Esophagus muscularis mucosa (tissue), 4 donors: ENCODE results near the gene MT1E. TPM values are rescaled to one million over a fixed set of nuclear protein-coding genes. Genes with fewer than 3 reads are reported as not detected.

Experiments
- DNase-seq: peaks from one replicate; pipeline ENCODE4 v3.0.0-alpha.2; 2017; ENCODE audit errors: extremely low spot score
- H3K27ac ChIP-seq, 4 donors: fragments of 200-600 bp; sonication (generic); replicated peaks in 1 of 4; 1 replicate in 3 of 4; 2 replicates in 1 of 4; pipeline ENCODE4 v1.5.1; 2016 to 2019; ENCODE audit warnings: mild to moderate bottlenecking in 1 of 4
- H3K27me3 ChIP-seq, 4 donors: fragments of 200-600 bp; sonication (generic); one replicate each; pipeline versions ENCODE4 v1.5.1 to v1.6.0; 2016 to 2019
- H3K36me3 ChIP-seq, 4 donors: fragments of 200-600 bp; sonication (generic); one replicate each; pipeline ENCODE4 v1.5.1; 2016 to 2019
- H3K4me1 ChIP-seq, 4 donors: fragments of 200-600 bp; sonication (generic); one replicate each; pipeline ENCODE4 v1.5.1; 2016 to 2019
- H3K4me3 ChIP-seq, 4 donors: fragments of 200-600 bp; sonication (generic); 1 replicate in 2 of 4; 2 replicates in 2 of 4; pipeline ENCODE4 v1.5.1; 2016 to 2019; ENCODE audit warnings: mild to moderate bottlenecking in 4 of 4, moderate library complexity in 1 of 4
- H3K9me3 ChIP-seq, 4 donors: fragments of 200-600 bp; sonication (generic); 1 replicate in 3 of 4; 2 replicates in 1 of 4; pipeline ENCODE4 v1.5.1; 2016 to 2019
- EP300 ChIP-seq: sonication (generic); formaldehyde crosslinking; IDR thresholded peaks from one replicate; pipeline ENCODE4 v1.6.1; 2017; ENCODE audit warnings: antibody characterized with exemption
- POLR2A ChIP-seq: fragments of 450-650 bp; IDR thresholded peaks from one replicate; pipeline ENCODE4 v1.6.1; 2017; ENCODE audit warnings: antibody characterized with exemption, moderate library complexity, mild to moderate bottlenecking, low read depth
- POLR2AphosphoS5 ChIP-seq, 2 donors: sonication (generic); formaldehyde crosslinking; IDR thresholded peaks; one replicate each; pipeline ENCODE4 v1.6.1; 2017; ENCODE audit warnings: antibody characterized with exemption in 2 of 2
- WGBS: methylation state at CpG from one replicate; pipeline ENCODE4 v1.1.5; 2018; 5-methylcytosine and 5-hydroxymethylcytosine counted together
- intact Hi-C: fragments of 100-400 bp; cut with DNase I; formaldehyde crosslinking; loops from one replicate; pipeline ENCODE4 v1.15.1; 2023
- total RNA-seq, 4 donors: library from RNA; depleted of rRNA; stranded (reverse); fragments of >200 nt; gene quantifications; one replicate each; pipeline versions ENCODE4 v1.1.0 to v1.2.1, GENCODE V29; 2016
- TF ChIP-seq, protein P1 (sequence below), 3 experiments: fragments of 200-600 bp in 2 of 3; fragments of 450-650 bp in 1 of 3; sonication (generic) in 2 of 3; IDR thresholded peaks; one replicate each; pipeline ENCODE4 v1.5.1; 2017 to 2019; ENCODE audit warnings: antibody characterized with exemption in 3 of 3, mild to moderate bottlenecking in 2 of 3, moderate library complexity in 1 of 3

The MT1E gene
- total RNA-seq, 4 donors from 2014 or later: 57.7 to 428 (median 146) TPM

GRCh38 chr16:56583351-56584168 lies 42.0 kb upstream of the MT1E start:
- TF ChIP-seq POLR2A (no peak), EP300 (no peak), POLR2AphosphoS5 (IDR thresholded peaks at IDR 0.05) (no peak)
- TF ChIP-seq, protein P1, sequence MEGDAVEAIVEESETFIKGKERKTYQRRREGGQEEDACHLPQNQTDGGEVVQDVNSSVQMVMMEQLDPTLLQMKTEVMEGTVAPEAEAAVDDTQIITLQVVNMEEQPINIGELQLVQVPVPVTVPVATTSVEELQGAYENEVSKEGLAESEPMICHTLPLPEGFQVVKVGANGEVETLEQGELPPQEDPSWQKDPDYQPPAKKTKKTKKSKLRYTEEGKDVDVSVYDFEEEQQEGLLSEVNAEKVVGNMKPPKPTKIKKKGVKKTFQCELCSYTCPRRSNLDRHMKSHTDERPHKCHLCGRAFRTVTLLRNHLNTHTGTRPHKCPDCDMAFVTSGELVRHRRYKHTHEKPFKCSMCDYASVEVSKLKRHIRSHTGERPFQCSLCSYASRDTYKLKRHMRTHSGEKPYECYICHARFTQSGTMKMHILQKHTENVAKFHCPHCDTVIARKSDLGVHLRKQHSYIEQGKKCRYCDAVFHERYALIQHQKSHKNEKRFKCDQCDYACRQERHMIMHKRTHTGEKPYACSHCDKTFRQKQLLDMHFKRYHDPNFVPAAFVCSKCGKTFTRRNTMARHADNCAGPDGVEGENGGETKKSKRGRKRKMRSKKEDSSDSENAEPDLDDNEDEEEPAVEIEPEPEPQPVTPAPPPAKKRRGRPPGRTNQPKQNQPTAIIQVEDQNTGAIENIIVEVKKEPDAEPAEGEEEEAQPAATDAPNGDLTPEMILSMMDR (IDR thresholded peaks at IDR 0.05): no peak
- no peak overlapping the region for H3K27ac ChIP-seq
- H3K27me3 ChIP-seq: peaks cover 0 to 20% (median 0%) of the 10 kb centered on the region in 4 donors
- H3K9me3 ChIP-seq: no peaks in the 10 kb centered on the region
- 77% methylated on average over 11 of the region's 11 CpGs for WGBS
- no peak for DNase-seq
- H3K4me3 ChIP-seq: no peak overlapping the region
- H3K36me3 ChIP-seq: no peaks in the 10 kb centered on the region
- intact Hi-C loops: no loop called here
- H3K4me1 ChIP-seq: peaks cover 0 to 8% (median 3%) of the 10 kb centered on the region in 4 donors

- Histone ChIP-seq H3K36me3 (no peaks in the 10 kb centered on the region), H3K27me3 (peaks cover 2 to 27% (median 6%) of the 10 kb centered on the region in 4 donors), H3K9me3 (no peaks in the 10 kb centered on the region), H3K4me3 (no peak overlapping the region), H3K4me1 (peaks cover under 1 to 15% (median 8%) of the 10 kb centered on the region in 4 donors), H3K27ac (no peak overlapping the region)
- TF ChIP-seq, protein P1 (IDR thresholded peaks at IDR 0.05): no peak
- TF ChIP-seq POLR2A (no peak), EP300 (no peak), POLR2AphosphoS5 (IDR thresholded peaks at IDR 0.05) (no peak)
- 95% methylated on average over 11 of the region's 11 CpGs for WGBS
- DNase-seq: no peak
- intact Hi-C loops: no loop called here
These were observed 41.3 kb upstream of the MT1E start for GRCh38 chr16:56584276-56584675.

DNA sequence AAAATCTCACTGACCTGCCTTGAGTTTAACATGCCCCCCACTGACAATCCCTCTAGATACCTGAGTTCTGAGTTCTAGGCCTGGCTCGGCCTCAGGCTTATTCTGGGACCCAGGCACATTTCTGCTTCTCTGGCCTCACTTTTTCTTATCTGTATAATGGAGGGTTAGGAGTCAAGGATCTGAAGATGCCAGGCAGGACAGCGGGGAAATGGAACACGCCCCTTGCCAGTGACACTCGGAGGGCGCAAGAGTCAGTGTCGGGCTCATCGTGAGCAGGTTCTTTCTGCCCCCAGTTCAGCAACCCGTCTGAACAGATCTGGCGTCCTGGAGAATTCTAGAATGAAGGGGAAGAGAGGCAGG lies 36.8 kb upstream of the MT1E start:
- intact Hi-C loops: no loop called here
- WGBS: 36% methylated on average over 9 of the region's 9 CpGs
- no peak overlapping the region for H3K27ac ChIP-seq

GRCh38 chr16:56589141-56590039 lies 36.2 kb upstream of the MT1E start, which contains the start of gene MT3:
TSS of gene MT3 (plus strand) at chr16:56589528. CDS start at chr16:56589591, 63 bp downstream.
- Histone ChIP-seq H3K27me3 (peaks cover 8 to 44% (median 12%) of the 10 kb centered on the region in 4 donors), H3K27ac (no peak within 1 kb of the TSS), H3K4me3 (peak within 1 kb of the TSS; percentile 42 to 60 (median 52)), H3K4me1 (peaks cover 5 to 15% (median 12%) of the 10 kb centered on the region in 4 donors), H3K9me3 (no peaks in the 10 kb centered on the region), H3K36me3 (no peaks in the 10 kb centered on the region)
- TF ChIP-seq, protein P1 (IDR thresholded peaks at IDR 0.05): no peak
- peak in 1 of 2 donors; percentile 34 for TF ChIP-seq POLR2AphosphoS5 (IDR thresholded peaks at IDR 0.05)
- WGBS: 18% methylated on average over 17 of the region's 87 CpGs
- intact Hi-C loops: no loop called here
- no peak for DNase-seq

More for the DNA sequence above, 36.8 kb upstream of the MT1E start:
- TF ChIP-seq, protein P1 (IDR thresholded peaks at IDR 0.05): no peak
- TF ChIP-seq EP300: no peak
- H3K9me3 ChIP-seq: no peaks in the 10 kb centered on the region
- H3K4me1 ChIP-seq: peaks cover 5 to 15% (median 12%) of the 10 kb centered on the region in 4 donors
- H3K36me3 ChIP-seq: no peaks in the 10 kb centered on the region
- peaks cover 8 to 44% (median 12%) of the 10 kb centered on the region in 4 donors for H3K27me3 ChIP-seq
- peak overlapping the region; percentile 42 to 60 (median 52) for H3K4me3 ChIP-seq
- no peak for DNase-seq
